Stimulated activated CD4-positive, alpha-beta T cell treated with anti-CD3 and anti-CD28 coated beads, Interleukin-4, amount 100 ng/mL, for 24 hours (primary cell): ENCODE results near the gene EHD4.
A peak's percentile ranks its signal among the peaks of the same experiment; 100 is the strongest.

Source experiments
- DNase-seq: peaks from one replicate; pipeline ENCODE4 v3.0.0-alpha.2; 2020

EHD4 gene

DNA sequence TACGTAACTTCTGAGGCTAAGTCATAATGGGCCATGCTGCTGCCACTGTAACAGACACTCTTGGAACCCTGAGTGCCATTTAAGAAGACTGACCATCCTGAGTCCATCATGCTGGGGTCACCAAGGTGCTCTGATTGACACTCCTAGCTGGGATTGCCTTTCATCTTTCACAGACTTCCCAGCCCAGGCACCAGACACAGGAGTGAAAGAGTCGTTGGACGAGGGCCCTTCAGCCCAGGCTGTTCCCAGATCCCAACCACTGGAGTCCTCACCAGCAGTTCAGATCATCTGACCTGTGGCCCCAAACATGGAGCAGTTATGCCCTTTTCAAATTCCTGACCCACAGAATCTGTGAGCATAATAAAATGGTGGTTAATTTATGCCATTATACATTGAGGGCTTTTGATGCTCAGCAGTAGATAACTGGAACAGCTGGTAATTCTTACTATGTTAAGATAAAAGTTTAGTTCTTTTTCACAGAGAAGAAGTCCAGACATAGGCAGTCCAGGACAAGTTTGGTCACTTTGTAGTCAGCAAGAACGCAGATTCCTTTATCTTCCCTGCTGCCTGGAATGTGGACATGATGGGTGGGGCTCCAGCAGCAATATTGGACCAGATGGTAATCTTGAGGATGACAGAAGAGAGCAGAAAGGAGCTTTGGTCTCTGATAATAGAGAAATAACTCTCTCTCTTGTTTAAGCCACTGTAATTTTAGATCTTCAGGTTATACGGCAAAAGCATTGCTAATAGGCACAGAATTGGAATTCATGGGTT, 7.3 kb upstream of the EHD4 start:
- DNase-seq: no peak

DNA sequence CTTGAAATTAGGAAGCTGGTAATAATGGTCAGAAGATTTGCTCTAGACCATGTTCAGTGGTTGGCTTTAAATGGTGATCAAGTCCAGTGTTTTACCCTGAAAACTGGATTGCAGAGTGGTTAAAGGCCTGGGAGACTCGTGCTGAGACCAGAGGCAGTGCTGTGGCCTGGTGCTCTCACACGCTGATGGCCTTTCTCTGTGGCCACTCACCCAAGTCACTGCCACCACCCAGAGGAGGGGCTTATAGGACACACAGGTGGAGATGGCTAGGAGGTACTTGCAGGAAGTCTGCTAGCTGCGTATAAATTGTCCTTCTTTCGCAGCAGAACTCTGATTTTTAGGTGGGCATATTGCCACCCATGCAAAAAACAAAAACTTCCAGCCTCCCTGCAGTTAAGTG, 6.2 kb upstream of the EHD4 start:
- DNase-seq: no peak

DNA sequence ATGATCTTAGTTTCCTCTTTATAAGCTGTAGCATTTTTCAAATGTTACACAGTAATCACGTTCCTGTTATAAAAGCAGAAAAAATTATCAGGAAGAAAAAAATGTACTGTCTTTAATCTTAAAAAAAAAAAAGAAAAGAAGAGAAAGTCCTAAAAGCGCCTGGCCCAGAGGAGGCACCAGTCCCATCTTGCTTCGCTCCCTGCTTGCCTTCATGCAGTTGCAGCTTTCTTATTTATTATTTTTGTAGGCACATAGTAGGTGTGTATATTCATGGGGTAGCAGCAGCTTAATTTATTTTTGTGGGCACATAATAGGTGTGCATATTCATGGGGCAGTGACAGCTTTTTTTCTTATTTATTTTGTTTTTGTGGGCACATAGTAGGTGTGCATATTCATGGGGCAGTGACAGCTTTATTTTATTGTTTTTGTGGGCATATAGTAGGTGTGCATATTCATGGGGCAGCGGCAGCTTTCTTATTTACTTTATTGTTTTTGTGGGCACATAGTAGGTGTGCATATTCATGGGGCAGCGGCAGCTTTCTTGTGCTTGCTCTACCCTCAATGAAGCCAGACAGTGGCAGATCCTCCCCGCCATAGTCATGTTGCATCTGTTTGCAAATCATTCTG, 5.5 kb upstream of the EHD4 start:
- no peak for DNase-seq

DNA sequence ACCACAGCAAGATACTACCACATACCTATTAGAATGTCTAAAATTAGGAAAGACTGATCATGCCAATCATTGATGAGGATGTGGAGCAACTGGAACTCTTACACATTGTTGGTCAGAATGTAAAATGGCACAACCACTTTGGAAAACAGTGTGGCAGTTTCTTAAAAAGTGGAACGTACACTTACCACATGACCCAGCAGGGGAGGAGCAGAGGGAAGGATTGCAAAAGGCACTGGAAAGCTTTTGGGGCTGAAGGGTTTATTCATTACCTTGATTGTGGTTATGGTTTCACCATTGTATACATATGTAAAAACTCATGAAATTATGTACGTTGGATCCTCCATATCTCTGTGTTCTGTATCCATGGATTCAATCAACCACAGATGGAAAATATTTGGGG, 3.3 kb upstream of the EHD4 start:
- no peak for DNase-seq

DNA sequence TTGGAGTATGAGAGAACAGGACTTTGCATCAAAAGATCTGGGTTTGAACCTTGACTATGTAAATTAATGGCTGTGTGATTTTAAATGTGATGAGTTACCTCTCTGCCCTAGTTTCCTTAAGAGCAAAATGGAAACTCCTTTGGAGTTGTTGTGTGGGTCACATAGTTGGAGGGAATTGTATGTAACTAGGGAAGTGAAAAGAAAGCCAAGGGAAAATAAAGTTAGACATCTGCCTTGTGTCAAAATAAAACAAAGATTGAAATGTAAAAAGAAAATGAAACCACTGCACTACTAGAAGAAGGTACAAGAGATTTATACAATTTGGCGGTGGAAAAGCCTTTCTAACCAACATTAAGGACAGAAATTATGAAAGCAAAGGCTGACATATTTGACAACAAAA, 1.7 kb upstream of the EHD4 start:
- no peak for DNase-seq

DNA sequence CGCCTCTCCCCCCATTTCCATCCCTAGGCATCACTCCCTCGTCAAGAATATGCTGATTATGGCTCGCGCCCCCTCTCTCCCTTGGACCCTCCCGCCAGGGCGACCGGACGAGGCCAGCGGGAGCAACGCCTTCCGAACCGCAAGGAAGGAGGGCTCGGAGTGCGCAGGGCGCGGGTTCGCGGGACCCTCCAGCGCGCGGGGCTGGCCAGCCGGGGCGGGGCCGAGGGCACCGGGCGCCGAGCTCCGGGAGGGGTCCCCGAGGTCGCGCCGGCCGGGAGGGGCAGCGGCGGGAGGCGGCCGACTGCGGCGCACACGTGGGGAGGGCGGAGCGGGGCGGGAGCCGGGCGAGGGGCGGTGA, 483 bp downstream of the EHD4 start:
- DNase-seq: no peak

DNA sequence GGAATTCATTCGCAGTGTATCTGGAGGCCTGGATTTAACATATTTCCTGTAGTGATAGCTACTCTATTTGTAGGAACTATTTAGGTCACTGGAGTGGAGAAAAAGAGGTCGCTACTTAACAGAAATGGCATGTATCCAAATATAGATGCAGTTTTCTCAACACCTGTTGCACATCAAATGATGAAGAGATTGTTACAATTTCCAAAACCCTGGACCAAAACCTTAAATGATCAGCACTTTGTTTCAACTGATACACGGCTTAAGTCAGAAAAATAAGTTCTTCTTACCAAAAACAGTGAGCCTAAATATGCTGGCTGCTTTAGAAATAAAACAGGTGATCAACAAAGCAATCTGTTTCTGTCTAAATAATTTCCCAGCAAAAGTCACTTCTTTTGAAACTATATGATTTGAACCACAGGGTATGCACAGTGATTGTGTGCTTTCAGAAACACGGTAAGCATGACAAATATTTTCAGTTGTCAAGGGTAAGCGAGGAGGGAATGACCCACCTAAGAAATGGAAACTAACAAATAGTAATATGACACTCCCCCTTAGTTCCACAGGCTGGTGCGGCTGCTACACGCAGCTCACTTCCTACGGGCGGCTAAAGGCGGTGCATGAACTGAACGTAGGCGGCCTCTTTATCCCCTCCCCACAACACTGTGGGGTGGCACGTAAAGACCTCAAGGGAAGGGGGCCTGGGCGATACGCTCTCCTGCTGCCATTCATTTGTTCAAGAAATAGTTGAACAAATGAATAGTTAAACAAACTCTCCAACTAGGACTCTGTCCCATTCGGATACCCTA, 1.1 kb downstream of the EHD4 start:
- DNase-seq: peak; percentile 81

DNA sequence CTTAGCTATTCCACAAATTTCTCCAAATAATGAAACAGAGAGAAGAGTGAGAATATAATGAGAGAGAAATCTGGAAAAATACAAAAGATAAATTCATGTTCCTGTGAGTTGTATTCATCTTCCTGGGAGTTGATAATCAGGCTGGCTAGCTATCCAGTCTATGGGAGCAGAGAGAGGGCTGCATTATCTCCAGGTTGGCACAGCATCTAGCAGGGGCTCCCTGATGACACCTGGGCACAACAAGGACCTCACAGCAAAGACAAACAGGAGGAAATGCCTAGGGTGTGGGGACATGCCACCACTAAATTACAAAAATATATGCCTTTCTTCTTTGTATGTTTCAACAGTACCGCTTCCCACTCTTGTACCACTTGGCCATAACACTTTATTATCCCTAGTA, 1.9 kb downstream of the EHD4 start:
- DNase-seq: no peak

DNA sequence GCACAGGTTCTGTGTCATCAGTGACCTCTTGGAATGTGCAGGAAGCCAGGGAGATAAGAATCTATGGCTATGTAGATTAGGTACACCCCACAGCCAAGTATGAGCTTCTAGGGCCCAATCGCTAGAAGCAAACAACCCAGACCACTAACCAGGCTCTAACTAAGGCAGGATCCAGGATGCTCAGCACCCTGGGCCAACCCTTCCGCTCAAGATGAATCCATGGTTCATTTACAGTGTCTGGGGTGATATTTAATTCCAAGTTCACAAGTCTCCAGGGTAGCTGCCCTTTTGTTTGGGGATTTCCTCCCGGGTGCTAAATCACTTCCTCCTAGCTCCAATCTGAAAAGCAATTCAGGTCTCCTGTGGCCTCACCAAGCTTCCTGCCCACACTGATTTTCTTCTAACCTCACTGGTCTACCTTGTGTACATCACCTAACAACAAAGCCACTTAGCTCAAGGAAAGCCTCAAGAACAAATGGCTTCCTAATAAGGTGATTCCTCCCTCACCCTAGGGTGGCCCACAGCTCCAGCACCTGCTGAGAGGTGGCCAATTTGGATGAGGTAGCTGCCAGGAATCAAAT, 2.4 kb downstream of the EHD4 start:
- peak; percentile 17 for DNase-seq

DNA sequence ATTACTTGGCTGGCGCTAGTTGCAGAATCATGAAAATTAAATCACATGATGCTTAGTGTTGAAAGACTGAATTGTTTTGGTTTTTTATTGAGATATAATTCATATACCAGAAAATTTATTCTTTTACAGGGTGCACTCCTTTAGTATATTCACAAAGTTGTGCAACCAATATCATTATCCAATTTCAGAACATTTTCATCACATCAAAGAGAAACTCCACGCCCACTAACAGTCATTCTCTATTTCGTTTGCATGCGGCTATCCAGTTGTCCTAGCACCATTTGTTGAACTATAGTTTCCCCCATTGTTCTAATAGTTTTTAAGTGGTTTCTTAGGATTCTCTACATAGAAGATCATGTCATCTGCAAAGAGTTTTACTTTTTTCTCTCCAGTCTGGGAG, 3.7 kb downstream of the EHD4 start:
- no peak for DNase-seq

DNA sequence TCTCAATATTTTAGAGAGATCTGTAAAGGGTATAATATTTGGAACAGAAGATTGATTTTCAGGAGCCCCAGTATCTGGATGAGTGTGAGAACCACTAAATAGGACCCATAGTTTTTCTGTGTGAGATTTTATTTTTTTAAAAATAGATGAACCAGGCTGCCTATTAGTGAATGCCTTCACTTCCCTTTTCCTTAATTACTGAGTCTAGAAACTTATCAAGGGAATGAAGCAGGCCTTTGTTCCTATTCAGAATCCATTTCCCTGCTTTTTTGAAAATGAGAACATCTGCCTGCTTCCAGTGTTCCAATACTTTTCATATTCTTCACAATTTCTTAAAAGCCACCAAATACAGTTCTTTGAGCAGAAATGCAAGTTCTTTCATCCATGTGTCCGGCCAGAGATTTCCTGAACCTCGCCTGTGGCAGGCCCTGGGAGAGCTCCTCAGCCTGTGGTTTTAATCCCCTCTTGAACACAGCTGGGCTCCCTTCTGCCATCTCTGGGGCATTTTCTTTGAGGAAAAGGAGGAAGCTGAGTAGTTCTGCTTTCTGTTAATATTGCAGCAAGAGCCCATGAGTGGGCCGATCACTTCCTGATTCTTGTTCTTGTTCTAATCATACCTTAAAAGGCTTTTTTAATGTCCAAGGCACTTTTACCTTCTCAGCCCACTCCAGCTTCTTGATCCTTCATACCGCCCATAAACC, 4.7 kb downstream of the EHD4 start:
- DNase-seq: no peak

DNA sequence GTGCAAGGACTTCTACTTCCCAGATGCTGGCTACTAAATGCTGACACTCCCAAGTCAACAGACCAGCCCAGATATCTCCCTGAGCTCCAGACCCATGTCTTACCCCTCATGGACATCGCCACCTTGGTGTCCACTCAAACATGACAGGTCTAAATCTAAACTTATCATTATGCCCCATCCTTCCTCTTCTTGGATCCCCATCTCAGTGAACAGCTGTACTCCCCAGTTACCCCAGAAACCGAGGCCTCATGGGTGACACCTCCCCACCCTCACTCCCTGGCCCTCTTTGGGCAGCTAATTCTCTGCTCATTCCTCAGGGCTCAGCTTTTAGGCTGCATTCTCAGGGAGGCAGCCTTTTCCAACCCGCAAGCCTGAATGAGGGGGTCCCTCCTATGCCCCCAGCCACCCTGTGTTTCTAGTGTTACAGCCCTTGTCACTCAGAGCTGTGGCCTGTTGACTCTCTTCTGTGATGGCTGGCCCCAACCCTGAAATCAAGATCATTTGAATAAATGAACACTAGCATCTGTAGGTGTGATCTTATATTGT, 5.4 kb downstream of the EHD4 start:
- no peak for DNase-seq

DNA sequence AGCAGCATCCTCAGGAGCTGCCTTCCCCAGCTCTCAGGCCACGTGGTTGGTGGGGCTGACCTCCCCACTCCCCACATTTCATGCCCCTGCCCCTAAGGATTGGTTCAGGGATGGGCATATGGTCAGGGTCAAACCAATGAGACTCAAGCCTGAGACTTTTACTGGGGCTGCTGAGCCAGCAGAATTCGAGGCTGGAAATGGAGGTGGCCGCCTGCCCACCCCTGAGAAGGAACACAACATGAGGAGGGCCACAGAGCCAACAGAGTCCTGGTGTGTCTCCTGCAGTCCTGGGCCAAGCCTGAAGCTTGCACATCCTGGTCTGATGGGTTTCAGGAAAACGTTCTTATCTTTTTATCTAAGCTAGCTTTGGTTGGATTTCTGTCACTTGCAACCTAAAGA, 5.9 kb downstream of the EHD4 start:
- no peak for DNase-seq

DNA sequence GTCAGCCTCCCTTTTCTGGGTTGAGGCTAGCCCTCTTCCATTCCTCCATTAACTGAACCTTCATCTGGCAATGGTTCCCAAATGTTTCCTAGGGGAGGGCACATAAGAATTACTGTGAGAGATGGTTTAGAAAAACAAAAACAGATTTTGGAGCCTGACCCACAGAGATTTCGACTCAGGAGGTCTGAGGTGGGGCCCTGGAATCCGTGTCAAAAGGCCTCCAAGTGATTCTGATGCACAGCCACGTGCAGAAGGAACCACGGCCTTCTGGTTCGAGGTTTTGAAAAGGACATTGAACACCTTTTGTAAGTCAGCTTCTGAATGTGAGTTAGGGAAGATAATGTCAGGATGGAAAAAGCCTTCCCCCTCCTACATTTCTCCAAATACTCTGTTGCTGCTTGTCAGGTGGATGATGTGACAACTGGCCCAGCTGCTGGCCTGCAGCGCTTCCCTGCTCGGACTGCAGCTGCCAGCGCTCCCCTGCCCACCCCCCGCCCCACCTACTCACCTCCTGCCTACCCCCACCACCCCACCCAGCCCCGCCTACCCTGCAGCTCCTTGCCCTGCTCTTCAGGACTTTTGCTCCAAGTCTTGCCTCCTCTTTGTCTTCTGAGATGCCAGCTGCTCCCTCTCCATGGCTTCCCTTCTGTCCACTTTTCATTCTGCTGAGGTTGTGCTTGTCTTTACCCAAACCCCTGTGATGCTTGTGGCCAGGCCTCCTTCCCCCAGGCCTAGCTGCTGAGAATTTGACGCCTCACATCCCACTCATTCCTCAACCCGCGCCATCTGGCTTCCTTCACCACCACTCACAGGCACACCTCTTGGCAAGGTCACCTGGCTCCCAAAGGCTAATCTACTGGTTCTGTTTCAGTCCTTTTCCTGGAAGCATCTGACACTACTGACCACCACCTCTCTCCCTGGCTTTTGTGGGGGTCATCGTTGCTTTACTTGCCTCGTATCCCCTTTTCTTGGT, 6.6 kb downstream of the EHD4 start:
- DNase-seq: no peak

DNA sequence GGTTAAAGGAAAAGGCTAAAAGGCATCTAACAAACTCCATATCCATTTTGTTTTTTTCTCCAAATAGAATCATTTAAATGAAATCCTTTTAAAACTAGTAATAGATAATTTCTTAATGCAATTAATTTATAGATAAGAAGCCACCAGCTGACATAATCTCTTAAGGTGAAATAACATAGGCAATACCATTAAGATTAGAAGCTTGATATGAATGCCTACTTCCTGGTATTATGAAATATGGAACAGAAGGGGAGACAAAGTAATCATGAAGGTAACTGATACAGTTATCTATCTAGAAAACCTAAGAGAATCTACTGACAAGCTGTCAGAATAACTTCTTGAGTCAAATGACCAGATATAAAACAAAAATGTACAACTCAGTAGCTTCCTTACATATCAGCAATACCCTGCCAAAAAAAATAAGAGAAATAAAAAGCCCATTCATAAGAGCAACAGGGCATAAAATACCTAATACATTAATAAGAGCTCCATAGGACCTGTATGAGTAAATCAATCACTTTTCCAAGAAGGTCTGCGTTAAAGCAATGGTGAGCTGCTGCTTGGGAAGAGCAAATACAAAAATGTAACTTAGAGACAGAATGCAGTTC, 10.7 kb downstream of the EHD4 start:
- no peak for DNase-seq

DNA sequence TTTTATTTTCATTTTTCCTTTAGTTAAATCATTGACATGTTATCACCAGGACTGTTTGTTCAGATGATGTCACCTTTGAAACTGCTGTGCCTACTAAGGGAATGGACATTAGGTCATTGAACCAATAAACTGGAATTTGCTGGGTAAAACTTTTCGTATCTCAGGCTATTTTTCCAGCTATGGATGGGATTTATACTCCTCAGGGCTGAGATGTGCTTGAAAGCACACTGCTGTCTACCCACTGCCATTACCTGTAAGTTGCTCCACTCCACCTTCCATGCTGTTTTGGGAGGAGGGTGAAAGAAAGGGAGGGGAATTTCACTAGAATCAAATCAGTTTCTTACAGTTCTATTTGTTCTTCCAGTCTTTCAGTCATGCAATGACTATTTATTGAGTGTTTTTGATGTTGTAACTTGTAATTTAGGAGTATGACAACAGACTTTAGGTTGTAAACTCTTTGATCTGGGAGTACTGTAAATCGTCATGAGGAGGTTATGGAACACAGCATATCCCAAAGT, 11.3 kb downstream of the EHD4 start:
- DNase-seq: no peak

DNA sequence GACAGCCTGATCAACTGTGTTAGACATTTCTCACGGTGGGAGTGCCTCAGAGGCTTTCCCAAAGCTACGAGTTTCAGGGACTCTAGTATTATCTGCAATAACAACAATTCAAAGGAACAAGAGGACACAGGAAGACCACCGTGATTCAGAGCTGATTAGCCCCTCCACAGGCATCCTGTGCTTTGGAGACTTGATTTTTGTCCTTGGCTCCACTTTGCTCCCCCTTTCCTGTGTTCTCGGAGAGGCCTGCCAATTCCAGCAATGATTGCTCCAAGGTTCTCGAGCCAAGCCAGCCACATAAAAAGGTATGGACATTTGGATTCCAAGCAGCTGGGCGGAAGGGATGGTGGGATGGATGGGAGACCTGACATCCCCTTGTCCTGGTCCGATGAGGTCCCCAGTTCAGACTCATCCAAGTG, 14.3 kb downstream of the EHD4 start:
- DNase-seq: no peak

DNA sequence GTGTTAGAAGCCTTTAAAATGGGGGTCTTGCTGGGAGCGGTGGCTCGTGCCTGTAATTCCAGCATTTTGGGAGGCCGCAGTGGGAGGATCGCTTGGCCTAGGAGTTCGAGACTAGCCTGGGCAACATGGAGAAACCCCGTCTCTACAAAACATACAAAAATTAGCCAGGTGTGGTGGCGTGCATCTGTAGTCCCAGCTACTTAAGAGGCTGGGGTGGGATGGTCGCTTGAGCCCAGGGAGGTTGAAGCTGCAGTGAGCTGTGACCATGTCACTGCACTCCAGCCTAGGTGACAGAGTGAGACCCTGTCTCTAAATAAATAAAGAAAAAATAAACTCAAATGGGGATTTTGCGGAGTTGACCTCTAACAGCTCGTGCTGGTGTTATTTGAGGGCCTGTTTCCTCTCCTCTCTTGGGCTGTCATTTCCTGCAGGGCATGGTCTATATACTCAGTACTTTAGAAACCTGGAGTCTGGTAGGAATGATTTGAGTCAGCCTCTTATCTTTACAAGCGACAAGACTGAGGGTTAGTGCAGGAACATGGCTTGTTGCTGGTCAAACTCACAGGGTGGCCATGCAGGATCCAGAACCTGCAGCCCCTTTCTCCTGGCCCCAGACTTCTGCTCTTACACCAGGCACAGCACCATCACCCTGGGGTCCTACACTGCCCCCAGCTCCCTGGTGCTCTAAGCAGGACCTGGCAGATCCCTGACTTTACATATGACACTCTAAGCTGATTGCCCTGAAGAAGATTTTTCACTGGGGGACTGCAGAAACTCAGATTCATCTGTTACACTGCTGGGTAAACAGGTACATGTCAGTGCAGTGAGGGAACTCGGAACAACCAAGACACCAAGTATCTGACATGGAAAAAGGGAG, 15.1 kb downstream of the EHD4 start:
- no peak for DNase-seq

DNA sequence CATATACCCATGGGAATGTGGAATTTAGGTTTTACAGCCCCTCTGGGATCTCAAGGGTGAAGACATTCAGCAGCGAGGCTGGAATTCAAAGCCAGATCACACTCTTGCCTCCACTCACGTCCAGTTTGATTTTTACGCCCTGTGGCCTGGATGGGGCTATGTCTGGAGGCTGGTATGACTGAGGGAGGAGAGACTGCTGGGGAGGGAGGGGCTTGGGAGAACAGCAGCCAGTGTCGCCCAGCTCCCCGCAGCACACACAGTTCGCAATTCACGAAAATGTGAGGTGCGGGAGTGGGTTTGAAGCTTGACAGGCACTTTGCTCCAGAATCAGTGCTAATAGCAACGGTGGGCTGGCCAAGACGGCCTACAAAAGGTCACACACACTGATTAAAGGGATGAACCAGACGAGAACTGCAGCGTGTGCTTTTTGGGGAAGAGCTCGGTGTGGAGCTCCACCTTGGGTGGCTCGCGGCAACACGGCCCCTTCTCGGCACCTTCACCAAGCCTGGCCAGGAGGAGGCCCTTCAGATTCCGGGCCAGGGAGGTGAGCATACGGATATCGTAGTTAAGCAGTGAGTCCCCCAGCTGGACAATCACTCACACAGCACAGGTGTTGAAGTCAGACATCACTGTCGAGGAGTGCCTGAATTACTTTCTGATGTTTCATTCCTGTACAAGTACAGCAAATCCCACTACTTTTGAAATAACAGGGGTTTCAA, 16.4 kb downstream of the EHD4 start:
- no peak for DNase-seq
